DMS114 treated with DMSO at 0.1 percent for 48 hours (cell line): ENCODE measurements around the gene HLX.

Experiments
- DNase-seq: peaks from one replicate; lab custom pipeline; 2025; ENCODE audit not compliant: unreplicated experiment; lab: John Stamatoyannopoulos, UW

The HLX gene

GRCh38 chr1:220895412-220895946 is 16.2 kb downstream of the HLX start:
- no peak for DNase-seq

GRCh38 chr1:220896092-220896491 is 16.8 kb downstream of the HLX start:
- no peak for DNase-seq

- no peak for DNase-seq
Measured at GRCh38 chr1:220900842-220901241, 21.6 kb downstream of the HLX start.

- DNase-seq = no peak
Measured at GRCh38 chr1:220901881-220902280, 22.6 kb downstream of the HLX start.

- DNase-seq = no peak
Measured at GRCh38 chr1:220902916-220903315, 23.7 kb downstream of the HLX start.

GRCh38 chr1:220904876-220905275 is 25.6 kb downstream of the HLX start:
- no peak for DNase-seq

- DNase-seq = no peak
Measured at GRCh38 chr1:220905650-220906560, 26.7 kb downstream of the HLX start.

GRCh38 chr1:220906561-220907334 is 27.5 kb downstream of the HLX start:
- DNase-seq = no peak

- no peak for DNase-seq
Measured at GRCh38 chr1:220908757-220909156, 29.5 kb downstream of the HLX start.

GRCh38 chr1:220910021-220910420 is 30.8 kb downstream of the HLX start:
- no peak for DNase-seq

- DNase-seq = no peak
Measured at GRCh38 chr1:220914283-220915116, 35.3 kb downstream of the HLX start.

GRCh38 chr1:220915117-220915440 is 35.8 kb downstream of the HLX start:
- DNase-seq = no peak

- DNase-seq = no peak
Measured at GRCh38 chr1:220915954-220916353, 36.7 kb downstream of the HLX start.

GRCh38 chr1:220917101-220917500 is 37.9 kb downstream of the HLX start:
- DNase-seq = no peak

- DNase-seq = no peak
Measured at GRCh38 chr1:220917535-220918209, 38.4 kb downstream of the HLX start.

- no peak for DNase-seq
Measured at GRCh38 chr1:220918285-220918951, 39.2 kb downstream of the HLX start.

- no peak for DNase-seq
Measured at GRCh38 chr1:220920967-220921366, 41.7 kb downstream of the HLX start.

GRCh38 chr1:220921498-220921897 is 42.3 kb downstream of the HLX start:
- DNase-seq = no peak

- DNase-seq = no peak
Measured at GRCh38 chr1:220921971-220922635, 42.9 kb downstream of the HLX start.
